Stimulated activated CD4-positive, alpha-beta T cell treated with anti-CD3 and anti-CD28 coated beads, Interleukin-1b, Interleukin-23, amount 100 ng/mL, for 24 hours (primary cell): ENCODE data around the gene MTX1.
"Not testable (repeated sequence)": the region's sequence is repeated elsewhere in the genome, so short reads cannot be mapped to it uniquely, and the experiment has no call there.

Source experiments
- DNase-seq, 4 experiments: peaks; one replicate each; pipeline ENCODE4 v3.0.0-alpha.2; 2020; ENCODE audit warnings: low read depth in 4 of 4, low spot score in 1 of 4

The MTX1 gene

DNA sequence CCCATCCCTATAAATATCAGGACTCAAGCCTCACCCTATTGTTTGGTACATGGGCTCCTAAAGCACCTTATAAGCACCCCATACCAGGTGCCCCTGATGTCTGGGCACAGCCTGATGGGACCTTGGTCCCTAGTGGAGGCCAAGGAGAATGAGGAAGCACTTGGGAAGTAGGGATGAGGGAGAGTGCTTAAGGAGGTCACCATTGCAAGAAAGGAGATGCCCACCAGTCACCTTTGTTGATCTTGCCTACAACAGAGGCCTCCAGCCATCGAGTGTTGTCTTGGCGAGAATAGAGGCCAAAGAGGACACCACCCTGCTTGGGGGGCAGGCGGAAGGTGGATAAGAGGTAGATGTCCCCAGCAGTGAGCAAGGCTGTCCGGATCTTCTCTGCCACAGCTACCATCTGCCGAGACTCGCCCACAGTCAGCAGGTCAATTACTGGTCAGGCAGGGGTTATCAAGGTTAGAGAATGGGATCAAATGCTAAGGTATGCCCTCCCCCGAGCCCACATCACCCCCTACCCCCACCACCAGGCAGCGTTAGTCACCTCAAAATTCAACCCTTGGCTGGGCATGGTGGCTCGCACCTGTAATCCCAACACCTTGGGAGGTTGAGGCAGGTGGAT is 2.4 kb upstream of the MTX1 start:
- DNase-seq: no peak

DNA sequence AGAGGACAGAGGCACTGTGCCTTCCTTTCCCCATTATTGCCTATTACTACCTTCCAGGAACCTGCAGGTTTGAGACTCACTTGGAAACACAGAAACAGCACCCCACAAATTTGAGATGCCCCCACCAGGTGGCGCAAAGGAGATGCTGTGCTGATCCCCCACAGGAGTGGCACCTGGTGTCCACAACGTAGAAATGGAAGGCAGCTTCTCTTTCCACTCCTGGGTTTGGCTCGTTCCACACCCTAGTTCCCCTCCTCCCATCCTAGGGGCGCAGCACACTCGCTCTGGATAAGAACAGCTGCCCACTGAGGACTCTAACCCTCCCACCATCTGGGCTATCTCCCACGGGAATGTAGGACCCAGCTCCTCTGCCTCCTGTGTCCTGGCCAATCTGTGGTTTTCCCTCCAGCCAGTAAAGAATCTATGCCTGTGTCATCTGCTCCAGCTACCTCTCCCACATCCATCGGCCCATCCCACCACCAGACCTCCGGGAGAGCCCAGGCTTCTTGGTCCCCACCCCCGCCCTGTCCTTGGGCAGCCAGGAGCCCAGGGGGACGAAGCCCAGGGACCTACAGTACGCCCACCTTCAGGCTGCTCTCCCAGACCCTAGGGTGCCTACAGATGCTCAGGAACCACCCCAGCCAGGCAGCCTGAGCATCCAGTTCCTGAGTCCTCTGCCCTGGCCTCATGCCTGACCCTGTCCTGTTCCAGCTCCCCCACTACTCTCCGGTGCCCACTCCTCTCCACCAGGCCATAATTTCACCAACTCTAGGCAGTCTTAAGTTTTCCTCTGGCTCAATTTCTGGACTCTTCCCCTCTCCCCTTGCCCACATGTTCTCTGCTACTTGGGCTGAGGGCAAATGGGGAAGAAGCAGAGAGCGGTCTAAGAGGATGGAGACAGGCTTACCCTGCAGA is 1.3 kb upstream of the MTX1 start:
- peak; percentile 81 to 88 (median 85) for DNase-seq

DNA sequence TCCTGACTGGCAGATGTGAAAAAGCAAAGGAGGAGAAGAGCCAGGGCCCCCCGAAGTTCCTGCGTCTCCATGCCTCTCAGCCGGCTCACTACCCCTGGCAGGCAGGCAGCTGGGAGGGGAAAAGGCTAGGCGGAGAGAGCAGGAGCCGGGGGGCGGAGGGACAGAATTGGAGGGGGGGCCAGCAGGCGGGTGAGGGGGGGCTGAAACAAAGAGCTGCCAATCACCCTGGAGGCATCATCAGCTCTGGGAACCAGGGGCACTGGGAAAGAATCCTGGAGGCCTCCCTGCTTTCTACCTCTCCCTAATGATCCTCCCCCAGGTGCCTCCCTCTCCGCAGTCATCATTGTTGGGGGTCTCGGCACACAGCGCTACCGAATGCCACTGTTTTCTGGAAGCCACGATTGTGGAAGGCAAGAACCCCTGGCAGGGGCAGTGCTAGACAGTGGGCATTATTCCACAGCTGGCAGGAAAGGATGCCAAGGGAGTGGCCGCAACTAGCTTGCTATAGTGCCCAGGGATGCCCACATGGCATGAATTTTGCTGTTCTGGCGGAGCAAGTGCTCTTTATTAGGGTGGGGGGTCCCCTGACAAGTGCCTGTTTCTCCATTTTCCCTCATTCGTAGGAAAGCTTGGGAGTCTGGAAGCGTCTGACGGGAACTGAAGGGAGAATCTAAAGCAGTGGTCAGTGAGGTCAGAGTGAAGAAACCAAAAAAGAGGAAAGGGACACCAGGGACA is 522 bp upstream of the MTX1 start, which contains the start of gene THBS3:
Gene THBS3 (minus strand): TSS at position 92 of the 735 bp plus-strand sequence. CDS start 21 bp downstream, at position 71.
- no peak for DNase-seq

- no peak for DNase-seq
Observed at GRCh38 chr1:155209312-155209721, 822 bp downstream of the MTX1 start.

GRCh38 chr1:155210314-155211104 is 2.0 kb downstream of the MTX1 start:
- no peak for DNase-seq

GRCh38 chr1:155211381-155212050 is 3.0 kb downstream of the MTX1 start:
- not testable (repeated sequence) for DNase-seq

GRCh38 chr1:155212051-155212440 is 3.6 kb downstream of the MTX1 start:
- not testable (repeated sequence) for DNase-seq

DNA sequence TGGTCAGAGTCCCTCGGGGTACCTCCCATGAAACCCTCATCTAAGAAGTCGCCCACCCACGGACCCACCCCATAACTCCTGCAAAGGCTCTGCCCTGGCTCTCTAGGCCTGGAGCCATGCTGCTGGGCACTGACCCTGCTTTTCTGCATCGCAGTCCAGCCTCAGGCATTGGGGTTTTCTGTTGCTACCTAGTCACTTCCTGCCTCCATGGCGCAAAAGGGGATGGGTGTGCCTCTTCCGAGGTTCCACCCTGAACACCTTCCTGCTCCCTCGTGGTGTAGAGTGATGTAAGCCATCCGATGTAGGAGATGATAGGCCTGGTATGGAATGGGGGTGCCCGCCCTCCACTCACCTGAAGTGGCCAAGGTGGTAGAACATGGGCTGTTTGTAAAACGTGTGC is 6.2 kb downstream of the MTX1 start:
- DNase-seq: not testable (repeated sequence)

DNA sequence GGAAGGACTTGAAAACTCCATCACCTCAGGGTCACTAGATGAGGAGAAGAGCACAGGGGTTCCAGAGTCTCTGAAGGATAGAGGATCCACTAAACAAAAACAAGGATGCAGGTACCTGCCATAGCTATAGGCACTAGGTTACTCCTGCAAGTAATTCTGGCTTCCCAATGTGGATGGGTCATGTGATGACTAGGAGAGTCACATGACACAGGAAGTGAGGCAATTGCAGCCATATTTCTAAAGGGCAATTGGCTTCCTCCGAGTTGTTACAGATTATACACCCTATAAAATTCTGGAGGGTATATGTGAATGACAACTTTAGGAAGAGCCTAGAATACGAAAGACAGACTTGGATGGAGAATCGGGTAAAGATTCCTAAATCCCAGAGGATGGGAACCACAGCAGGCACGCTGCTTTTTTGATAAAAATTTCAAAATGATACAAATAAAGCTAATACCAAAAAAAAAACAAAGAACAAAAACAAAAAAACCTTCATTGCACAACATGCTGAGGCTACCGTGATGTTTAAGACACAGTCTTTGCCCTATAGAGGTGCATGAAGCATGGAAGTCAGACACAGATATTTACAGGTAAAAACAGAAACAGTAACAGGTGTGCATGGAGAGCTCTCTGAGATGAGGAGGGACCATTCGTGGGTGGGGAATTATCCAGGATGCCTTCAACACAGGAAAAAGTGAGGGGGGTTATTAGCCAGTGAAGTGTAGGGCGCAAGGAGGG is 10.5 kb downstream of the MTX1 start:
- no peak for DNase-seq

DNA sequence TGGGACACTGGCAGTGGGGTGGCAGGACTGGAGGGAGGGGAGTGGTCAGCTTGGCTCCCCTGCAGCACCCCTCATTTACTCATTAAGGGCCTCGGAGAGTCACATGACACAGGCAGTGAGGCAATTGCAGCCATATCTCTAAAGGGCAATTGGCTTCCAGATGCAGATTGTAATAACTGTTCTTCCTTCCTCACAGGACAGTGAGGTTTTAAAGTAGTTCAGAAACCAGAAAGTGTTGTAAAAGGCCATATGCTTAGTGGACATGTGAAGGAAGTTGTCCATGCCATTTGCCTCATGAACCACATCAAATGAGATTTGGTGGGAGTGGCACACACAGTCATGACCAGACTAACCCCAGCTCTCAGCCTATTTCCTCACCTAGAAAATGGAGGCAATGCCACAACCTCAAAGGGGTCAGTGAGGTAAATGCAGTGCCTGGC is 11.1 kb downstream of the MTX1 start:
- no peak for DNase-seq

DNA sequence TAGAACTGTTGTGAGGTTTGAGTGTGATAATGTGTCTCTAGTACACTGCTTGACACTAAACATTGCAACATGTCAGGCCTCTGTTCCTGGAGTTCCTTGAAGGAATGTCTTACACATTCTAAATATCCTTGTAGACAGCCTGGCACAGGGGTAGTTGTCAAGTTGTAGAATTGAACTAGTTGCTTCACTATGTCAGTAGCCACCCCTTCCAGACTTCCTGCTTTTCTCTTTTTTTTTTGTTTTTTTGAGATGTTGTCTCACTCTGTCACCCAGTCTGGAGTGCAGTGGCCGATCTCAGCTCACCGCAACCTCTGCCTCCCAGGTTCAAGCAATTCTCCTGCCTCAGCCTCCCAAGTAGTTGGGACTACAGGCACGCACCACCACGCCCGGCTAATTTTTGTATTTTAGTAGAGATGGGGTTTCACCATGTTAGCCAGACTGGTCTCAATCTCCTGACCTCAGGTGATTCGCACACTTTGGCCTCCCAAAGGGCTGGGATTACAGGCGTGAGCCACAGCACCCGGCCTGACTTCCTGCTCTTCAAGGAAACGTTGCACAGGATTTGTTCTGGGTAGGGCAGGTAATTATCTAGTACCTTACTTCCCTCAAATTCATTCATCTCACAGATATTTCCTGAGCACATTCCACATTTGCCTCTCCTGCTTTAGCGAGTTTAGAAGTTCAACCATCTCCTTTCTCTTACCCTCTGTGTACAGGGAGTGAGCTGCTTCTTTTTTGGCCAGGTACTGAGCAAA is 11.9 kb downstream of the MTX1 start:
- DNase-seq: not testable (repeated sequence)

- no peak for DNase-seq
Observed at GRCh38 chr1:155223047-155223446, 14.6 kb downstream of the MTX1 start.

GRCh38 chr1:155225404-155225759 is 16.9 kb downstream of the MTX1 start:
- DNase-seq: not testable (repeated sequence)

DNA sequence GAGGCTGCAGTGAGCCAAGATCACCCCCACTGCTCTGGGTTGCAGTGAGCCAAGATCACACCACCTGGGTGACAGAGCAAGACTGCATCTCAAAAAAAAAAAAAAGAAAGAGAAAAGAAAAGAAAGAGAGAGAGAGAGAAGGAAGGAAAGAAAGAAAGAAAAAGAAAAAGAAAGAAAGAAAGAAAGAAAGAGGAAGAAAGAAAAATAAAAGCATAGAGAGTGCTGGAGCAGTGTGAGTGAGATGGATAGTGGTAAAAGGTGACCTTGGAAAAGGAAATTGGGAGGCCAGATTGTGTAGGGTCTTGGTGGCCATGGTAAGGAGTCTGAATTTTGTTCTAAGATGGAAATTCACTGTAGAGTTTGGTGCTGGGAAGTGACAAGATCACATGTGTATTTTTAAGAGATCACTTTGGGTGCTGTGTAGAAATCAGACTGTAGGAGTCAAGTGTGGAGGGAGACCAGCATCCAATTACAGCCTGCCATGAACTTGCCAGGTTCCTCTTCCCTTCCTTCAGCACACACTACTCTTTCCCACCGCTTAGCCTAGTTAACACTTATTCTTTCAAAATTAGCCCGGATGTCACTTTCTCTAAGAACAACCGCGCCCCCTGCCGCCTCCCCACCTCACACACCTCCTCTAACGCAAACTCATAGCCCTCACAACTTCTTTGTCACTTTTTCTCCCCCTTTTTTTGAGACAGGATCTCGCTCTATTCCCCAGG is 17.9 kb downstream of the MTX1 start:
- DNase-seq: peak in 3 of 4 experiments; percentile 62 to 95 (median 69)

GRCh38 chr1:155226910-155227260 is 18.4 kb downstream of the MTX1 start:
- peak in 1 of 4 experiments; percentile 45 for DNase-seq

GRCh38 chr1:155227261-155228095 is 19.0 kb downstream of the MTX1 start:
- DNase-seq: peak; percentile 96 to 100 (median 99)

DNA sequence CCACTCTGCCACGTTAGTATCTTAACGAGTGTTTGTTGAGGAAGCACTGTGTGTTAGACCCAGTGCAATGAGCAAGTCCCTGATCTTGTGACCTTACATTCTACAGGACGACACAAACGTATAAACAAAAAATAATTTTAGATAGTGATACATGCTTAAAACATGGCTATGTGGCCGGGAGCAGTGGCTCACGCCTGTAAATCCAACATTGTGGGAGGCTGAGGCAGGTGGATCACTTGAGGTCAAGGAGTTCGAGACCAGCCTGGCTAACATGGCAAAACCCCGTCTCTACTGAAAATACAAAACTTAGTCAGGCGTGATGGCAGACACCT is 19.6 kb downstream of the MTX1 start:
- DNase-seq: no peak
